Panc1 (cell line): Measurements from ENCODE around the gene SAMD4A.

ENCODE experiments used
- REST ChIP-seq, 2 experiments: IDR thresholded peaks; 2 replicates each; pipeline ENCODE4 v1.6.1; 2011 to 2012; ENCODE audit warnings: low read depth in 2 of 2, control low read depth in 1 of 2, low read length in 1 of 2, mild to moderate bottlenecking in 1 of 2, moderate library complexity in 1 of 2; ENCODE audit not compliant: insufficient read depth in 1 of 2
- TF ChIP-seq, protein P1 (sequence below): fragments of 450-650 bp; IDR thresholded peaks from 2 replicates; pipeline ENCODE4 v1.5.1; 2017; ENCODE audit warnings: mild to moderate bottlenecking

DNA sequence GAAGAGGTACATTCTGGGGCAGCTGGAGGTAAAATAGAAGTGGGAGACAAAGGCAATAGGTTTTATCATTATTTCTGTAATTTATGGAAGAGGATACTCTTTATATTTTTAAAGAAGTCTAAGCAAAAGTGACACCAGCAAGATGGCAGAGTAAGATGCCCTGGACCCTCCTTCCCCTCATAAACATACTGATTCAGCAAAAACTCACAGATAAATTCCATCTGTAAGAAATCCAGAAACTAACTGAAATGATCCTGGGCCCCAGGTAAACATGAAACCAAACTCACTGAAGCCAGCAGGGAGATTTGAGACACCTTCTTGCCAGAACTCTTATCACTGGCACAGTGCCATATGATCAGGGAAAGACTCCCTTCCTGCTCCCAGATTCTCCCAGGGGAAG is 255.8 kb downstream of the SAMD4A start:
- no peak for TF ChIP-seq REST (IDR thresholded peaks at IDR 0.05; ENCODE audit: insufficient read depth in 1 of 2, low read depth in 2 of 2, low read length in 1 of 2)
- TF ChIP-seq, protein P1, sequence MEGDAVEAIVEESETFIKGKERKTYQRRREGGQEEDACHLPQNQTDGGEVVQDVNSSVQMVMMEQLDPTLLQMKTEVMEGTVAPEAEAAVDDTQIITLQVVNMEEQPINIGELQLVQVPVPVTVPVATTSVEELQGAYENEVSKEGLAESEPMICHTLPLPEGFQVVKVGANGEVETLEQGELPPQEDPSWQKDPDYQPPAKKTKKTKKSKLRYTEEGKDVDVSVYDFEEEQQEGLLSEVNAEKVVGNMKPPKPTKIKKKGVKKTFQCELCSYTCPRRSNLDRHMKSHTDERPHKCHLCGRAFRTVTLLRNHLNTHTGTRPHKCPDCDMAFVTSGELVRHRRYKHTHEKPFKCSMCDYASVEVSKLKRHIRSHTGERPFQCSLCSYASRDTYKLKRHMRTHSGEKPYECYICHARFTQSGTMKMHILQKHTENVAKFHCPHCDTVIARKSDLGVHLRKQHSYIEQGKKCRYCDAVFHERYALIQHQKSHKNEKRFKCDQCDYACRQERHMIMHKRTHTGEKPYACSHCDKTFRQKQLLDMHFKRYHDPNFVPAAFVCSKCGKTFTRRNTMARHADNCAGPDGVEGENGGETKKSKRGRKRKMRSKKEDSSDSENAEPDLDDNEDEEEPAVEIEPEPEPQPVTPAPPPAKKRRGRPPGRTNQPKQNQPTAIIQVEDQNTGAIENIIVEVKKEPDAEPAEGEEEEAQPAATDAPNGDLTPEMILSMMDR: no peak
